ENCODE measurements around the gene CKMT2. TPM values are rescaled to one million over a fixed set of nuclear protein-coding genes. Genes with fewer than 3 reads are reported as not detected.

The CKMT2 gene
- polyA plus RNA-seq, 3 donors = 5.2 to 10.3 (median 9.0) TPM

GRCh38 chr5:81212211-81212751 lies 20.8 kb upstream of the CKMT2 start:
- DNase-seq = no peak

- no peak for DNase-seq
Measured at GRCh38 chr5:81213070-81213469, 20.1 kb upstream of the CKMT2 start.

- no peak for DNase-seq
Measured at GRCh38 chr5:81214848-81215247, 18.3 kb upstream of the CKMT2 start.

GRCh38 chr5:81216152-81216551 lies 17.0 kb upstream of the CKMT2 start:
- no peak for DNase-seq

GRCh38 chr5:81219389-81219788 lies 13.7 kb upstream of the CKMT2 start:
- DNase-seq = no peak

GRCh38 chr5:81222285-81222684 lies 10.8 kb upstream of the CKMT2 start:
- no peak for DNase-seq

GRCh38 chr5:81225463-81225862 lies 7.7 kb upstream of the CKMT2 start:
- DNase-seq = no peak

- no peak for DNase-seq
Measured at GRCh38 chr5:81226286-81226685, 6.8 kb upstream of the CKMT2 start.

- DNase-seq = no peak
Measured at GRCh38 chr5:81226949-81227348, 6.2 kb upstream of the CKMT2 start.

GRCh38 chr5:81228084-81228483 lies 5.0 kb upstream of the CKMT2 start:
- no peak for DNase-seq

GRCh38 chr5:81230416-81230815 lies 2.7 kb upstream of the CKMT2 start:
- DNase-seq = no peak

- DNase-seq = no peak
Measured at GRCh38 chr5:81232464-81233079, 550 bp upstream of the CKMT2 start.

GRCh38 chr5:81234299-81234698 lies 1.2 kb downstream of the CKMT2 start:
- no peak for DNase-seq

GRCh38 chr5:81234801-81235200 lies 1.7 kb downstream of the CKMT2 start:
- DNase-seq = no peak

- DNase-seq = no peak
Measured at GRCh38 chr5:81235287-81236072, 2.4 kb downstream of the CKMT2 start.

GRCh38 chr5:81238460-81238859 lies 5.3 kb downstream of the CKMT2 start:
- no peak for DNase-seq

GRCh38 chr5:81239613-81240012 lies 6.5 kb downstream of the CKMT2 start:
- DNase-seq = no peak

- DNase-seq = no peak
Measured at GRCh38 chr5:81241001-81241400, 7.9 kb downstream of the CKMT2 start.

GRCh38 chr5:81241961-81242648 lies 9.0 kb downstream of the CKMT2 start:
- DNase-seq = no peak

- DNase-seq = no peak
Measured at GRCh38 chr5:81242906-81243436, 9.8 kb downstream of the CKMT2 start.

- DNase-seq = no peak
Measured at GRCh38 chr5:81244451-81244850, 11.3 kb downstream of the CKMT2 start.

GRCh38 chr5:81245871-81246235 lies 12.7 kb downstream of the CKMT2 start:
- no peak for DNase-seq

GRCh38 chr5:81246697-81247096 lies 13.6 kb downstream of the CKMT2 start:
- no peak for DNase-seq
